GM21526 (cell line): ENCODE measurements around the gene CCDC54.
"Not testable (repeated sequence)": the region's sequence is repeated elsewhere in the genome, so short reads cannot be mapped to it uniquely, and the experiment has no call there.

Experiments used
- ATAC-seq: cut with Tn5 transposase; IDR thresholded peaks from one replicate; pipeline ENCODE4 v1.9.1; 2021; ENCODE audit warnings: moderate library complexity; ENCODE audit not compliant: unreplicated experiment, low FRiP score

CCDC54 gene

GRCh38 chr3:107377151-107377550 is at the start of gene CCDC54:
Gene CCDC54 (plus strand): TSS chr3:107377439. CDS start chr3:107377588, 149 bp downstream.
- ATAC-seq, result no peak

- ATAC-seq, result no peak
Observed at GRCh38 chr3:107328069-107328468, 49.2 kb upstream of the CCDC54 start.

- ATAC-seq, result no peak
Observed at GRCh38 chr3:107329088-107329487, 48.2 kb upstream of the CCDC54 start.

GRCh38 chr3:107339690-107340089 is 37.5 kb upstream of the CCDC54 start:
- ATAC-seq, result not testable (repeated sequence)

GRCh38 chr3:107344722-107345121 is 32.5 kb upstream of the CCDC54 start:
- no peak for ATAC-seq

- ATAC-seq, result no peak
Observed at GRCh38 chr3:107345822-107346405, 31.3 kb upstream of the CCDC54 start.

GRCh38 chr3:107346564-107346963 is 30.7 kb upstream of the CCDC54 start:
- ATAC-seq, result no peak

GRCh38 chr3:107347751-107348150 is 29.5 kb upstream of the CCDC54 start:
- no peak for ATAC-seq

- ATAC-seq, result no peak
Observed at GRCh38 chr3:107356706-107357105, 20.5 kb upstream of the CCDC54 start.

- no peak for ATAC-seq
Observed at GRCh38 chr3:107361633-107362032, 15.6 kb upstream of the CCDC54 start.

- no peak for ATAC-seq
Observed at GRCh38 chr3:107365051-107365450, 12.2 kb upstream of the CCDC54 start.

GRCh38 chr3:107366766-107367165 is 10.5 kb upstream of the CCDC54 start:
- ATAC-seq, result no peak

GRCh38 chr3:107367353-107367752 is 9.9 kb upstream of the CCDC54 start:
- no peak for ATAC-seq

GRCh38 chr3:107368654-107369398 is 8.4 kb upstream of the CCDC54 start:
- ATAC-seq, result no peak

GRCh38 chr3:107369791-107370190 is 7.4 kb upstream of the CCDC54 start:
- ATAC-seq, result no peak

- no peak for ATAC-seq
Observed at GRCh38 chr3:107370907-107371306, 6.3 kb upstream of the CCDC54 start.

GRCh38 chr3:107372506-107372905 is 4.7 kb upstream of the CCDC54 start:
- ATAC-seq, result no peak

- ATAC-seq, result no peak
Observed at GRCh38 chr3:107373896-107374295, 3.3 kb upstream of the CCDC54 start.

GRCh38 chr3:107375682-107376081 is 1.6 kb upstream of the CCDC54 start:
- ATAC-seq, result no peak

GRCh38 chr3:107382631-107383030 is 5.4 kb downstream of the CCDC54 start:
- no peak for ATAC-seq

- no peak for ATAC-seq
Observed at GRCh38 chr3:107384428-107384827, 7.2 kb downstream of the CCDC54 start.

GRCh38 chr3:107384907-107385306 is 7.7 kb downstream of the CCDC54 start:
- ATAC-seq, result no peak
